Spinal cord (tissue), 10 donors: ENCODE data around the gene MAN2A2. TPM values are rescaled to one million over a fixed set of nuclear protein-coding genes. Genes with fewer than 3 reads are reported as not detected.

Experiments
- DNase-seq, 6 donors: peaks; one replicate each; pipeline versions ENCODE4 v3.0.0 to v3.0.0-alpha.2; 2013 to 2015; ENCODE audit warnings: low spot score in 6 of 6, low read depth in 4 of 6
- H3K27ac ChIP-seq: one replicate; pipeline ENCODE4 v1.5.1; 2013; ENCODE audit warnings: low read depth, low read length, control low read depth
- H3K27me3 ChIP-seq: one replicate; pipeline ENCODE4 v1.6.1; 2013; ENCODE audit warnings: low read length; ENCODE audit not compliant: control insufficient read depth, insufficient read depth
- H3K36me3 ChIP-seq: one replicate; pipeline ENCODE4 v1.6.1; 2013; ENCODE audit warnings: low read length; ENCODE audit not compliant: control insufficient read depth, insufficient read depth
- H3K4me1 ChIP-seq: one replicate; pipeline ENCODE4 v1.6.1; 2013; ENCODE audit warnings: low read length; ENCODE audit not compliant: control insufficient read depth, insufficient read depth
- H3K4me3 ChIP-seq: one replicate; pipeline ENCODE4 v1.5.1; 2013; ENCODE audit warnings: low read depth, low read length, control low read depth
- H3K9me3 ChIP-seq: one replicate; pipeline ENCODE4 v1.6.1; 2013; ENCODE audit warnings: low read length; ENCODE audit not compliant: control insufficient read depth, insufficient read depth
- WGBS: methylation state at CpG from one replicate; pipeline ENCODE4 v1.1.5; 2013; ENCODE audit warnings: missing lambda C conversion rate; ENCODE audit not compliant: insufficient coverage; 5-methylcytosine and 5-hydroxymethylcytosine counted together
- polyA plus RNA-seq, 2 donors: library from polyadenylated mRNA; unstranded; fragments of 120-200 nt; gene quantifications; one replicate each; pipeline ENCODE4 v1.2.1, GENCODE V29; 2013; ENCODE audit not compliant: insufficient read length in 2 of 2
- total RNA-seq, 2 donors: library from RNA; depleted of rRNA in 1 of 2; stranded (reverse); fragments of 120-200 nt in 1 of 2; fragments of >200 nt in 1 of 2; gene quantifications; one replicate each; pipeline versions ENCODE4 v1.2.3 to v1.2.4, GENCODE V29; 2013 to 2014
- donor health status: healthy.

MAN2A2 gene
- total and polyA plus RNA-seq, 4 donors, result 25.3 to 128 (median 81.2) TPM

DNA sequence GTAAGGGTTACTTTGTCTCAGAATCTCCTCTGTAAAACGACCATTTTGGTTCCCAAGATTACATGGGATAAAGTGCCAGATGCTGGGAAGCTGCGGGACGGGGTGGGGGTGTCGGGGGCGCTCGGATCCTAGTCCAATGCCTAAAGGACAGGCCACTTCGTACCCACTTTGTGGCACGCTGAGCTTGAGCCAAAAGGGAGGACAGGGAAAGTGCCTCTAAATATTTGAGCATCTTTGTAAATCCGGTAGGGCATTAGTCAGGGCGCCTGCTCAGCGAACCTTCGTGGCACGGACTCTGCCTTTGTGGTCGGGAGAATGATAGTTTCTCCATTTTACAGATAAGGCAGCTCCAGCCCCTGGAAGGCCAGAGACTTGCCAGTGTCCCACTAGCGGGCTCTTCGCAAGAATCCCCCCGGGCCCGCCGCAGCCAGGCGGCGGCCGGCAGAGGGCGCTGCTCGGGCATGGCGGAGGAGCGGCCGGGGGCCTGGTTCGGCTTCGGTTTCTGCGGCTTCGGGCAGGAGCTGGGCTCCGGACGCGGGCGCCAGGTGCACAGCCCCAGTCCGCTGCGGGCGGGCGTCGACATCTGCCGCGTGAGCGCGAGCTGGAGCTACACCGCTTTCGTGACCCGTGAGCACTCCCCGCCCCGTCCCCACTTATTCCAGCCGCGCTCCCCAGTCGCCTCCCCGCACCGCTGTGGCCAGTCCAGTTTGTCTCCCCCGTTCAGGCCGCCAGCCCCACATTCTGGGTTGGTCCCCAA is 53.4 kb downstream of the MAN2A2 start:
- no peaks in the 10 kb centered on the region for H3K9me3 ChIP-seq
- 8% methylated on average over 53 of the region's 56 CpGs for WGBS
- H3K4me1 ChIP-seq, result peaks cover 65% of the 10 kb centered on the region
- peak in 4 of 6 donors; percentile 43 to 93 (median 82) for DNase-seq
- H3K36me3 ChIP-seq, result peaks cover 43% of the 10 kb centered on the region
- no peak overlapping the region for H3K27ac ChIP-seq
- H3K4me3 ChIP-seq, result peak overlapping the region; percentile 54
- no peaks in the 10 kb centered on the region for H3K27me3 ChIP-seq

DNA sequence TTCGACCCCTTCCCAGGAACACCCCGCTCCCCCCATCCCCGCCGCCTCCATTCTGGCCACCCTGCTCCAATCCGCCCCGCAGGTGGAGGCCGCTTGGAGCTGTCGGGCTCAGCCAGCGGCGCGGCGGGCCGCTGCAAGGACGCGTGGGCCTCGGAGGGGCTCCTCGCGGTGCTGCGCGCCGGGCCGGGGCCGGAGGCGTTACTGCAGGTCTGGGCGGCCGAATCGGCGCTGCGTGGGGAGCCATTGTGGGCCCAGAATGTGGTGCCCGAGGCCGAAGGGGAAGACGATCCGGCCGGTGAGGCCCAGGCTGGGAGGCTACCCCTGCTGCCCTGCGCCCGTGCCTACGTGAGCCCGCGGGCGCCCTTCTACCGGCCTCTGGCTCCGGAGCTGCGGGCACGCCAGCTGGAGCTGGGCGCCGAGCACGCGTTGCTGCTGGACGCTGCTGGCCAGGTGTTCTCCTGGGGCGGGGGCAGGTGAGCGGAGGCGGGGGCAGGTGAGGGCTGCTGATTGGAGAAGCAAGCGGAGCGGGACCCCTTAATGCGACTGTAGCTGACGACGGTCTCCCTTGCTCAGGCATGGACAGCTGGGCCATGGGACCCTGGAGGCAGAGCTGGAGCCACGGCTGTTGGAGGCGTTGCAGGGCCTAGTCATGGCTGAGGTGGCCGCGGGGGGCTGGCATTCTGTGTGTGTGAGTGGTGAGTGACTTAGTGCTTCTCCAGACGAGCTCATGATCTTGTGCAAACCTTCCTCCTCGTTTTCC is 54.1 kb downstream of the MAN2A2 start:
- DNase-seq, result peak in 4 of 6 donors; percentile 20 to 78 (median 49)

DNA sequence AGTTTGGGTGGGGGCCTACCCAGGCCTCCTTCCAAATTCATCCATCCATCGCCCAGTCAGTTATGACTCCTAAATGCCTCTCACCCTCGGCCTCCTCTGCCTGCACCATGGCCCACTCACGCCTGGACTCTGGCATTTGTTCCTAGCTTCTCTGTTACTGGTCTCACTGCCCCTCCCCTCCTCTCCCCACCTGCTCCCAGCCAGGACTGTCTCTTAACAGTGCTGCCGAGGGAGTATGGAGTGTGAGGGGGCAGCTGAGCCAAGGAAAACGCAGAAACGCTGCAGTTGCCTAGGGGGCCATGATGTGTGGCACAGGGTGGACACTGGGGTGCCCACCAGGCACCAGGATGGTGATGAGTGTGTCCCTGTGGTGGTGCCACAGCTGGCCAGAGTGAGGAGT is 54.7 kb downstream of the MAN2A2 start:
- no peak for DNase-seq
- Histone ChIP-seq H3K36me3 (peaks cover 39% of the 10 kb centered on the region), H3K9me3 (no peaks in the 10 kb centered on the region), H3K4me1 (peaks cover 65% of the 10 kb centered on the region), H3K27ac (no peak overlapping the region), H3K4me3 (peak overlapping the region; percentile 54), H3K27me3 (no peaks in the 10 kb centered on the region)
- WGBS, result 56% methylated on average over 6 of the region's 6 CpGs

More for the DNA sequence above, 54.1 kb downstream of the MAN2A2 start:
- peaks cover 65% of the 10 kb centered on the region for H3K4me1 ChIP-seq
- H3K36me3 ChIP-seq, result peaks cover 42% of the 10 kb centered on the region
- no peaks in the 10 kb centered on the region for H3K9me3 ChIP-seq
- H3K27me3 ChIP-seq, result no peaks in the 10 kb centered on the region
- H3K27ac ChIP-seq, result no peak overlapping the region
- 5% methylated on average over 59 of the region's 63 CpGs for WGBS
- H3K4me3 ChIP-seq, result peak overlapping the region; percentile 54

DNA sequence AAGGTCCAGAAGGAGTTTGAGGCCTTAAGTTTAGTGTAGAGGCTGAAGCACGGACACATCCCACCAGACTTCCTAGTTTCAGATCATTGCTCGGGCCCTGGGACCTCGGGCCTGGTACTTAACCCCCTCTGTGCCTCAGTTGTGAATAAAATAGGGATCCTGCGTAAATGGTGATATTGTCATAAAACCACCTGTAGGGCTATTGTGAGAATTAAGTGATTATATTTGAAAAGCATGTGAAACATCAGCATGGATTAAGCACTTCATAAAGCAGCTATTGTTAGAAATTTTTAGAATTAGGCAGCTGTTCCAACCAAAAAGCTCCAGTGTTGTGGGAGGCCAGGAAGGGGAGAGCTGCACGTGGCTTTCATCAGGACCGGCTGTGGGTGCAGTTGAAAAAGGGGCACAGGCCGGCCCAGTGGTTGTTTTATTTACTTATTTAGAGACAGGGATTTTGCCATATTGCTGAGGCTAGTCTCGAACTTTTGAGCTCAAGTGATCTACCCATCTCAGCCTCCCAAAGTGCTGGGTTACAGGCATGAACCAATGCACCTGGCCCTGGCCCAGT is 56.0 kb downstream of the MAN2A2 start:
- 72% methylated on average over 5 of the region's 8 CpGs for WGBS
- peaks cover 32% of the 10 kb centered on the region for H3K36me3 ChIP-seq
- no peak overlapping the region for H3K4me3 ChIP-seq
- H3K4me1 ChIP-seq, result peaks cover 65% of the 10 kb centered on the region
- H3K27me3 ChIP-seq, result no peaks in the 10 kb centered on the region
- H3K27ac ChIP-seq, result no peak overlapping the region
- DNase-seq, result no peak
- no peaks in the 10 kb centered on the region for H3K9me3 ChIP-seq

DNA sequence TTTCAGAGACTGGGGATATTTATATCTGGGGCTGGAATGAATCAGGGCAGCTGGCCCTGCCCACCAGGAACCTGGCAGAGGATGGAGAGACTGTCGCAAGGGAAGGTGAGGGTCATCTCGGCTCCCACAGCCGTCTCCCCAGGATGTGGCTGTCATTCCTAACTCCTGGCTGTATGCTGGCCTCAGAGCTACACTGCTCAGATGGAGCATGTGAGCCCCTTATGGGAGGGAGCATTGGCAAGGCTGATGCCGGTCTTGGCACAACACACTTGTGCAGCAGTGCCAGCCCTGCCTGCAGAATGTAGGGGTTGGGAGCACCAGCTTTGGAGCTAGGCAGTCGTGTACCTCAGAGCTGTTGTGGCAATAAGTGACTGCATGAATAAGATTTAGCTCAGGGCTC is 56.8 kb downstream of the MAN2A2 start:
- WGBS, result 42% methylated on average over 5 of the region's 5 CpGs
- DNase-seq, result peak; percentile 33 to 94 (median 52)
- Histone ChIP-seq H3K27me3 (no peaks in the 10 kb centered on the region), H3K36me3 (peaks cover 37% of the 10 kb centered on the region), H3K4me1 (peaks cover 58% of the 10 kb centered on the region), H3K4me3 (no peak overlapping the region), H3K9me3 (no peaks in the 10 kb centered on the region), H3K27ac (peak overlapping the region; percentile 61)

DNA sequence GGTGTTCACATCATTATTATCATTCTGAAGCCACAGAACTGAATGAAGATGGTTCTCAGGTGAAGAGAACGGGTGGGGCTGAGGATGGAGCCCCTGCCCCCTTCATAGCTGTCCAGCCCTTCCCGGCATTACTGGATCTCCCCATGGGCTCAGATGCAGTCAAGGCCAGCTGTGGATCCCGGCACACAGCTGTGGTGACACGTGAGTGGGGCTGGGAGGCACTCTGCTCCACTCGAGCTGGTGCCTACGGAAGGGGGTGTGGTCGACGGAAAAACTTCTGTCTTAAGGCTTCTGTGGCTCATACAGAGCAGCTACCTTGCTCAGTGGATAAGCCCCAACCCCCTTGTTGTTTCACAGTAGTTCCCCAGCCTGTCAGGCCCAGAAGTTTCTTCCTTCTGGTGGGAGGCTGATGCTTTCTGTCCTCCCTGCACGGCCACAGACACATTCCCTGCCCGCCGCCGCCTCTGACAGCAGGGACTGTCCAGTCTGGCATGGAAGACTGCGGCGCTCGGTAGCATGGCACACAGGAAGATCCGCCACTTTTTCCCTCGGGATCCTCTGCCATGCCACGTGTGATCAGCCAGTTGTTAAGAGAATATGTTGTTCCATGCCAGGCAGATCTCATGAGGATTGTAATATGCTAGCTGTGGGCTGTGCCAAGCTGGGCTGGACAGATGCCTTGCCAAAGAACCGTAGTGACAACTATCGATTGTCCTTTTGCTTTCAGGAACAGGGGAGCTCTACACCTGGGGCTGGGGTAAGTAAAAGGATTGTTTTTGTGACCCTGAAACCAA is 57.4 kb downstream of the MAN2A2 start:
- H3K27ac ChIP-seq, result no peak overlapping the region
- peaks cover 52% of the 10 kb centered on the region for H3K4me1 ChIP-seq
- WGBS, result 79% methylated on average over 20 of the region's 20 CpGs
- no peaks in the 10 kb centered on the region for H3K9me3 ChIP-seq
- DNase-seq, result peak in 1 of 6 donors; percentile 49
- no peak overlapping the region for H3K4me3 ChIP-seq
- H3K36me3 ChIP-seq, result peaks cover 42% of the 10 kb centered on the region
- no peaks in the 10 kb centered on the region for H3K27me3 ChIP-seq

DNA sequence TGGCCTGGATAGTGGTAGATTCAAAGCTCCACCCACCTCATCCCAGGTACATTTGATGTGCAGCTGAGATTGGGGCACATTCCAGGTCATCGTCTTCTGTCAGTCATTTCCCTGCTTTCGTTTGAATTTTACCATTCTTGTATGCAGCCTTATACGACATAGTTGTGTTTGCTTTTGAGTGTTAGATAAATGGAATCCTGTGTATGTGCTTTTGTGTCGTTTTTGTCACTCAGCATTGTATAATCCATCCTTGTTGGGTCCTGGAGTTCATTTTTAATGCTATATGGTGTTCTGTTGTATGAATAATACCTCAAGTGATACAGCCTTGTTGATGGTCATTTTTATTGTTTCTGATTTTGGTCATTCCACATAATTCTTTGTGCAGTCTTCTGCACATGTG is 58.9 kb downstream of the MAN2A2 start:
- WGBS, result no CpG with 5 or more reads among the region's 4 CpGs

DNA sequence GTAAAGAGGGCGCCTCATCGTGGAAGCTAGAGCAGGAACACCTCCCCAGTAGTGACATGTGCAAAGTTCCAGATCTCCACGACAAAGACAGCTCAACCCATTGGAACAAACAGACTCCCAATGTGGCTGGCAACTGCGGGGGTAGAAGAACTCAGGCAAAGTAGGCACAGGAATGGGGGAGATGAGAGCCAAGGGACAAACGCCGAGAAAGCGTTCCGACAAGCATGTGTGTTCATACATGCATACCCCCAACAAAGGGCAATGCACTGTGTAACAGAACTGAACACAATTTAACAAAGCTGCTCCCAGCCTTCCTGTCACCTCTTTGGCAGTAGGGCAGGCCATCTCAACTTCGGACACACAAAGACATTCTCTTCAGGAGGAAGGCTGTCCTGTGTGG is 63.2 kb downstream of the MAN2A2 start:
- DNase-seq, result no peak
- peaks cover 43% of the 10 kb centered on the region for H3K36me3 ChIP-seq
- 80% methylated on average over 2 of the region's 9 CpGs for WGBS
- H3K4me3 ChIP-seq, result no peak overlapping the region
- no peaks in the 10 kb centered on the region for H3K9me3 ChIP-seq
- no peak overlapping the region for H3K27ac ChIP-seq
- H3K27me3 ChIP-seq, result no peaks in the 10 kb centered on the region
- no peaks in the 10 kb centered on the region for H3K4me1 ChIP-seq

More for the DNA sequence above, 58.9 kb downstream of the MAN2A2 start:
- no peak for DNase-seq
- H3K4me1 ChIP-seq, result peaks cover 42% of the 10 kb centered on the region
- H3K27me3 ChIP-seq, result no peaks in the 10 kb centered on the region
- peaks cover 50% of the 10 kb centered on the region for H3K36me3 ChIP-seq
- no peaks in the 10 kb centered on the region for H3K9me3 ChIP-seq
- no peak overlapping the region for H3K4me3 ChIP-seq
- no peak overlapping the region for H3K27ac ChIP-seq

DNA sequence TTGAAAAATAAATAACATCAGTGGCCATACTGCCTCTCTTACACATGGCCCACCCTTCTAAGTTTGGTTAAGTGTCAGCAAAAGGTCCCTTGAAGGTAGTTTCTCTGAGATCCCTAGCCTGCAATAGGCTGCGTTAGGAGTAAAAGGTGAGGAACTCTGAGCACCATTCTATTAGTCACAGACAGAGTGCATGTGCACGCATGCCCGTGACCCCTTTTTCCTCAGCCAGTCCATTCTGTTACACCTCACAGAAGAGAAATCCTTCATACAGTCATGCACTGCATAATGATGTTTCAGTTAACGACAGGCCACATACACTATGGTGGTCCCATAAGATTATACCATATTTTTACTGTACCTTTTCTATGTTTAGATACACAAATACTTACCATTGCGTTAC is 64.1 kb downstream of the MAN2A2 start:
- H3K9me3 ChIP-seq, result no peaks in the 10 kb centered on the region
- peaks cover 36% of the 10 kb centered on the region for H3K36me3 ChIP-seq
- no peak overlapping the region for H3K27ac ChIP-seq
- 89% methylated on average over 4 of the region's 5 CpGs for WGBS
- no peaks in the 10 kb centered on the region for H3K27me3 ChIP-seq
- H3K4me3 ChIP-seq, result no peak overlapping the region
- H3K4me1 ChIP-seq, result no peaks in the 10 kb centered on the region
- no peak for DNase-seq
